Adrenal gland (tissue), 12 donors: Measurements from ENCODE around the gene RHBDL1. TPM values are rescaled to one million over a fixed set of nuclear protein-coding genes. Genes with fewer than 3 reads are reported as not detected.

Experiments used
- DNase-seq, 7 donors: peaks; one replicate each; pipeline ENCODE4 v3.0.0-alpha.2; 2019 to 2020
- H3K27ac ChIP-seq, 5 donors: fragments of 200-600 bp; sonication (generic) in 4 of 5; 1 replicate in 3 of 5; 2 replicates in 2 of 5; pipeline versions ENCODE4 v1.5.1 to v1.8.0; 2016 to 2020; ENCODE audit warnings: mild to moderate bottlenecking in 1 of 5
- H3K27me3 ChIP-seq: fragments of 200-600 bp; 2 replicates; pipeline ENCODE4 v1.8.0; 2021
- H3K36me3 ChIP-seq, 2 donors: fragments of 200-600 bp; replicated peaks in 1 of 2; 1 replicate in 1 of 2; 2 replicates in 1 of 2; pipeline versions ENCODE4 v1.5.1 to v1.8.0; 2018 to 2022
- H3K4me1 ChIP-seq, 2 donors: fragments of 200-600 bp; replicated peaks in 1 of 2; 1 replicate in 1 of 2; 2 replicates in 1 of 2; pipeline versions ENCODE4 v1.5.1 to v1.8.0; 2018 to 2021
- H3K4me3 ChIP-seq, 4 donors: fragments of 200-600 bp; sonication (generic) in 3 of 4; one replicate each; pipeline ENCODE4 v1.5.1; 2016 to 2018
- H3K9me3 ChIP-seq, 3 donors: fragments of 200-600 bp; sonication (generic) in 1 of 3; replicated peaks in 1 of 3; 1 replicate in 2 of 3; 2 replicates in 1 of 3; pipeline versions ENCODE4 v1.5.1 to v1.8.0; 2016 to 2021
- POLR2A ChIP-seq, 2 donors: fragments of 450-650 bp; IDR thresholded peaks; one replicate each; pipeline ENCODE4 v1.6.1; 2017; ENCODE audit warnings: antibody characterized with exemption in 2 of 2, mild to moderate bottlenecking in 2 of 2, moderate library complexity in 1 of 2
- WGBS, 4 donors: extraction: QIAGEN DNeasy Blood & Tissue Kit in 2 of 4; methylation state at CpG; one replicate each; pipeline versions ENCODE4 v1.1.5 to v1.1.7; 2013 to 2017; 5-methylcytosine and 5-hydroxymethylcytosine counted together
- intact Hi-C, 2 donors: fragments of 100-400 bp; cut with DNase I; formaldehyde crosslinking; loops; one replicate each; pipeline versions ENCODE4 v1.14.1 to v1.15.0; 2022 to 2023
- polyA plus RNA-seq, 3 donors: library from polyadenylated mRNA; stranded (reverse); fragments of 200-250 nt in 2 of 3; fragments of 350-450 nt in 1 of 3; fragmentation: Illumina TruSeq in 1 of 3; extraction: RNeasy Lipid Tissue Mini Kit (QIAGEN cat#74804) in 1 of 3; gene quantifications; one replicate each; pipeline ENCODE4 v1.2.3, GENCODE V29; 2013 to 2014
- total RNA-seq, 9 donors: library from RNA; depleted of rRNA in 4 of 9; stranded (reverse); fragments of >200 nt in 4 of 9; fragments of 120-200 nt in 1 of 9; fragmentation: NEBNext Ultra II Directional in 1 of 9; extraction: Animal tissue kit (Norgen Biotek cat#: 25700) in 1 of 9; gene quantifications; one replicate each; pipeline versions ENCODE4 v1.1.0 to v1.2.4, GENCODE V29; 2013 to 2023
- TF ChIP-seq, protein P1 (sequence below), 6 experiments: fragments of 450-650 bp in 4 of 6; fragments of 200-600 bp in 2 of 6; sonication (generic) in 1 of 6; IDR thresholded peaks; 1 replicate in 5 of 6; 2 replicates in 1 of 6; pipeline versions ENCODE4 v1.5.1 to v1.8.0; 2016 to 2021; ENCODE audit warnings: antibody characterized with exemption in 6 of 6, mild to moderate bottlenecking in 2 of 6, moderate library complexity in 1 of 6
- donor health status: healthy with polysubstance abuse.
- donor health status: Bipolar disorder and iron deficiency.
- donor health status: DM: yes; HTN: yes; CAD: no.
- donor health status: DM: no; HTN: no; CAD: no.
- donor health status: DM: no; HTN: no; CAD: no.
- donor health status: DM: yes; HTN: yes; CAD: no.

The RHBDL1 gene
- total and polyA plus RNA-seq, 12 donors: 0.13 to 21.1 (median 3.8) TPM

DNA sequence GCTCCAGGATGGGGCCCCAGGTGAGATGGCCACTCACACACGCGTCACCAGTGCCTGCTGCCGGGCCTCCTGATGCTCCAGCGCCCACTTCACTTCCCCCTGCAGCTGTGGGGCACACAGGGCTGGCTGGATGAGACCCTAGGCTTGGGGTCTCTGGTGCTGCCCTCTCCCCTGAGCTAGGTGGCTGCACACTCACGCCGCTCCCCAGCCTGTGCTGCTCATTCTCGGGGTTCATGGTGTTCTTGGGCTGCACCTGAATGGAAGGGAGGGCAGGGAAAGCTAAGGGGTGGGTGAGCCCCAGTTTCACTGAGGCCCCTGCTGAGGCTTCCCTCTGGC, 49.5 kb downstream of the RHBDL1 start:
- DNase-seq: no peak
- Histone ChIP-seq H3K36me3 (no peaks in the 10 kb centered on the region), H3K27ac (no peak overlapping the region), H3K27me3 (no peaks in the 10 kb centered on the region), H3K4me3 (no peak overlapping the region), H3K9me3 (no peaks in the 10 kb centered on the region), H3K4me1 (peaks cover 26 to 29% of the 10 kb centered on the region in 2 donors)
- TF ChIP-seq, protein P1, sequence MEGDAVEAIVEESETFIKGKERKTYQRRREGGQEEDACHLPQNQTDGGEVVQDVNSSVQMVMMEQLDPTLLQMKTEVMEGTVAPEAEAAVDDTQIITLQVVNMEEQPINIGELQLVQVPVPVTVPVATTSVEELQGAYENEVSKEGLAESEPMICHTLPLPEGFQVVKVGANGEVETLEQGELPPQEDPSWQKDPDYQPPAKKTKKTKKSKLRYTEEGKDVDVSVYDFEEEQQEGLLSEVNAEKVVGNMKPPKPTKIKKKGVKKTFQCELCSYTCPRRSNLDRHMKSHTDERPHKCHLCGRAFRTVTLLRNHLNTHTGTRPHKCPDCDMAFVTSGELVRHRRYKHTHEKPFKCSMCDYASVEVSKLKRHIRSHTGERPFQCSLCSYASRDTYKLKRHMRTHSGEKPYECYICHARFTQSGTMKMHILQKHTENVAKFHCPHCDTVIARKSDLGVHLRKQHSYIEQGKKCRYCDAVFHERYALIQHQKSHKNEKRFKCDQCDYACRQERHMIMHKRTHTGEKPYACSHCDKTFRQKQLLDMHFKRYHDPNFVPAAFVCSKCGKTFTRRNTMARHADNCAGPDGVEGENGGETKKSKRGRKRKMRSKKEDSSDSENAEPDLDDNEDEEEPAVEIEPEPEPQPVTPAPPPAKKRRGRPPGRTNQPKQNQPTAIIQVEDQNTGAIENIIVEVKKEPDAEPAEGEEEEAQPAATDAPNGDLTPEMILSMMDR (IDR thresholded peaks at IDR 0.05): no peak
- TF ChIP-seq POLR2A (IDR thresholded peaks at IDR 0.05): no peak
- intact Hi-C loops: no loop called here
- 73 to 85% (median 81%) methylated on average over 4 to 7 of the region's 7 CpGs for WGBS, 4 donors

DNA sequence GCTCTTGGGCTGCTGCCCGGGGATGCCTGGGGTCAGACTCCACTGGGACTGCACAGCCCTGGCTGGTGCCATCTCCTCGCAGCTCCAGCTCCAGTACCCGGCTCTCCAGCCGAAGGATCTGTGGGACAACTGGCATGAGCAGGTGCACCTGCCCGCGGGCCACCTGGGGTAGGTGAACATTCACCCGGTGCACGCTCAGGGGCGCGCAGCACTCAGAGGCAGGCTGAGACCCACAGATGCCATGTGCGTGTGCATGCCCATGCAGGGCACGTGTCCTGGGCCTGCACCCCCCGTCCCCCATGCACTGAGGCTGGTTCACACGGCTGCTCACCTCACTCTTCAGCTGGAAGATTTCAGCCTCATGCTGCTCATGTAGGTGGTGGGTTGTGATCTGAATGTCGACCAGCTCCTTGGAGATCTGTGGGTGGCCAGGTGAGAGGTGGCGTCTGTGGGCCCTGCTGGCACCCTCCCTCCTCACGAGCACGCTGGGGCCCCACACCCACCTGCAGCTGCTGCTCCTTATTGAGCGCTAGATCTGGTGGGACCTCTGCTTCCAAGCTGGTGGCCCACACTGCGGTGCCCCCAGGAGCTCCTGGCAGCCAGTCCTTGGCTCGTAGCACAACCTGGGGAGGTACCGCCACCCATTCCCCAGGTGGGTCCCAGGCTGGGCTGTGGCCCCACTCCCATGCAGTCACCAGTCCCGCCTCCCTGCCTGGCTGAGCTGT, 50.2 kb downstream of the RHBDL1 start:
- no peaks in the 10 kb centered on the region for H3K27me3 ChIP-seq
- no peak overlapping the region for H3K4me3 ChIP-seq
- no peak for TF ChIP-seq POLR2A (IDR thresholded peaks at IDR 0.05)
- TF ChIP-seq, protein P1 (IDR thresholded peaks at IDR 0.05): no peak
- no peak overlapping the region for H3K27ac ChIP-seq
- DNase-seq: no peak
- H3K4me1 ChIP-seq: peaks cover 23 to 25% of the 10 kb centered on the region in 2 donors
- H3K9me3 ChIP-seq: no peaks in the 10 kb centered on the region
- no peaks in the 10 kb centered on the region for H3K36me3 ChIP-seq
- intact Hi-C loops: no loop called here
- WGBS, 4 donors: 67 to 74% (median 69%) methylated on average over 2 to 23 of the region's 23 CpGs

DNA sequence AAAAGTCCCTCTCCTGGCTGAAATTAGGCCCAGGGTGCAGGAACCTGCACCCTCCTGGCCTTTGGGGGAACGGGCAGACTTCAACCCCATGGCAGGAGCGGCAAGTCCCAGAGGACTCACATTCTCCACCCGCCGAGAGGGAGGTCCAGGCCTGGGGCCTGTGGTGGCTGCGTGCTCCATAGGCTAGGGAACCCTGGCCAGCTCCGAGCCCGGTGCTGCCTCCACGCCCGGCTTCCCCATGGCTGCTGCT, 50.6 kb downstream of the RHBDL1 start:
- Histone ChIP-seq H3K27me3 (no peaks in the 10 kb centered on the region), H3K27ac (no peak overlapping the region), H3K36me3 (no peaks in the 10 kb centered on the region), H3K4me1 (peaks cover 23 to 25% of the 10 kb centered on the region in 2 donors), H3K9me3 (no peaks in the 10 kb centered on the region), H3K4me3 (no peak overlapping the region)
- DNase-seq: no peak
- 8 to 21% (median 19%) methylated on average over 1 to 9 of the region's 9 CpGs for WGBS, 4 donors
- intact Hi-C loops: no loop called here
- no peak for TF ChIP-seq POLR2A (IDR thresholded peaks at IDR 0.05)
- TF ChIP-seq, protein P1 (IDR thresholded peaks at IDR 0.05): no peak

DNA sequence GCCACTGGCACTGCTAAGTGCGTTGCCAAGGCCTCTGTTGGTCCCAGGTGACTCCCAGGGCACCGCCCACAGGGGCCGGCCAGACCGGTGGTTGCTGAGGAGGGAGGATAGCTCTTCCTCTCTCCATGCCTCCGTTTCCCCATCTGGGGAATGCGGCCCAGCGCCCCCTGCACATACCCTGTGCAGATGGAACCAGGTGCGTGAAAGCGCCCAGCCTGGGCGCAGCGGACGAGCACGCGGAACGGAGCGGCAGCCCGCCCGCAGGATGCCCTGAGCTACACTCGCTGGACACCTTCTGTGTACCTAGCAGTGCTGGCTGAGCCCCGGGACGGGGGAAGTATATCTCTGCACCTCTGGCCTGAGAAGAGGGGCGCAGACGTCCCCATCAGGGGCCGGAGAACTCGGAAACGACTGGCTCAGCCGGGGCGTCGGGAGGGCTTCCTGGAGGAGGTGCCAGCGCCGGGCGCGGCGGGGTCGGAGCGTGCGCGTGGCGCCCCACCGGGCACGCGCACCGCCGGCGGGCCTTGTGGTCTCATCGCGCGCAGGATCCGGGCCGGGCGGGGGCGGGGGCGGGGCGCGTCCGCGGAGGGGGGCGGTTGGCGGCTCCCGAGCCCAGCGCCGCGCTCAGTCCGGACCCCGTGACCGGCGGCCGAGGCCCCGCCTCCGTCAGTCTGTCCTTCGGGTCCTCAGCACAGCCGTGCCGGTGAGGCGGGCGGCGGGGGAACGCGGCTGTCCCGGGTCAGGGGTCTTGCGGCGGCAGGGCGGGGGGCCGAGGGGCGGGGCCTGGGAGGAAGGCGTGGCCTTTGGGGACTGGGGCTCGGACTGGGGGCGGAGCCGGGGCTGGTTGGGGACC, 51.2 kb downstream of the RHBDL1 start, which contains the start of the genes CCDC78 and HAGHL:
TSS of gene CCDC78 (minus strand) at position 6 of the 853 bp plus-strand sequence. CDS start 76 bp downstream, outside the sequence.
TSS of gene HAGHL (plus strand) at position 669 of the 853 bp plus-strand sequence. CDS start 404 bp downstream, outside the sequence.
- WGBS, 4 donors: 1 to 4% (median 2%) methylated on average over 20 to 88 of the region's 88 CpGs
- Histone ChIP-seq H3K4me1 (peaks cover 21 to 22% of the 10 kb centered on the region in 2 donors), H3K27ac (peak within 1 kb of the TSS in 2 of 5 donors; percentile 22 to 65), H3K9me3 (no peaks in the 10 kb centered on the region), H3K27me3 (no peaks in the 10 kb centered on the region), H3K4me3 (peak within 1 kb of the TSS in 2 of 4 donors; percentile 22 to 64), H3K36me3 (peaks cover 0 to 3% of the 10 kb centered on the region in 2 donors)
- peak in 3 of 7 donors; percentile 53 to 74 (median 70) for DNase-seq
- TF ChIP-seq, protein P1 (IDR thresholded peaks at IDR 0.05): no peak
- TF ChIP-seq POLR2A (IDR thresholded peaks at IDR 0.05): no peak
- intact Hi-C loops: no loop called here
